DMS153 treated with DMSO at 0.1 percent for 48 hours (cell line): ENCODE measurements around the gene ACMSD.
"Not testable (repeated sequence)": the region's sequence is repeated elsewhere in the genome, so short reads cannot be mapped to it uniquely, and the experiment has no call there.

ENCODE experiments used
- DNase-seq: peaks from one replicate; lab custom pipeline; 2025; ENCODE audit not compliant: unreplicated experiment; lab: John Stamatoyannopoulos, UW

ACMSD gene

DNA sequence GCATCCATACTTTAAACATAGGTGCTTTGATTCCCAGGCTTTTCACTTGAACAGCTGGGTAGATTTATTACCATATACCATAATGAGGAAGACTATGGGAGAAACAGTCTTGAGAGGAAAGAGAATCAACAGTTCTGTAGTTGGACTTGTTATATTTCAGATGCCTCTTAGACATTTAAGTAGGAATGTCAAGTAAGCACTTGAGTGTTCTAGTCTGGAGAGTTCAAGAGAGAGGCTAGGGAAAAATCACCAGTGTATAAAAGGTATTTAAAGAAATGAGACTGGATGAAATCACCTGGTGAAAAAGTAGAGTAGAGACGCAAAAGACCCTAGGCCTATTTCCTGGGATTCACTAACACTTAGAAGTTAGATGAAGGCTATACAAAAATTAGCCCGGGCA is 66.8 kb downstream of the ACMSD start:
- no peak for DNase-seq

GRCh38 chr2:134906726-134907125 is 68.3 kb downstream of the ACMSD start:
- no peak for DNase-seq

DNA sequence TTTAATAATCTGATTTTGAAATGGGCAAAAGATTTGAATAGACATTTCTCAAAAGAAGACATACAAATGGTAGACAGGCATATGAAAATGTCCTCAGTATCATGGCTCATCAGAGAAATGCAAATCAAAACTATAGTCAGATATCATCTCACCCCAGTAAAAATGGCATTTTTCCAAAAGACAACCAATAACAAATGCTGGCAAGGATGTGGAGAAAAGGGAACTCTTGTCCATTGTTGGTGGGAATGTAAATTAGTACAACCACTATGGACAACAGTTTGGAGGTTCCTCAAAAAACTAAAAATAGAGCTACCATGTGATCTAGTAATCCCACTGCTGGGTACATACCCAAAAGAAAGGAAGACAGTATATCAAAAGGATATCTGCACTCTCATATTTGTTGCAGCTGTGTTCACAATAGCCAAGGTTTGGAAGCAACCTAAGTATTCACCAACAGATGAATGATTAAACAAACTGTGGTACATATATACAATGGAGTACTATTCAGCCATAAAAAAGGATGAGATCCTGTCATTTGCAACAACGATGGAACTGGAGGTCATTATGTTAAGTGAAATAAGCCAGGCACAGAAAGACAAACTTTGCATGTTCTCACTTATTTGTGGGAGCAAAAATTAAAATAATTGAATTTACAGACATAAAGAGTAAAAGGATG is 69.2 kb downstream of the ACMSD start:
- DNase-seq = not testable (repeated sequence)

DNA sequence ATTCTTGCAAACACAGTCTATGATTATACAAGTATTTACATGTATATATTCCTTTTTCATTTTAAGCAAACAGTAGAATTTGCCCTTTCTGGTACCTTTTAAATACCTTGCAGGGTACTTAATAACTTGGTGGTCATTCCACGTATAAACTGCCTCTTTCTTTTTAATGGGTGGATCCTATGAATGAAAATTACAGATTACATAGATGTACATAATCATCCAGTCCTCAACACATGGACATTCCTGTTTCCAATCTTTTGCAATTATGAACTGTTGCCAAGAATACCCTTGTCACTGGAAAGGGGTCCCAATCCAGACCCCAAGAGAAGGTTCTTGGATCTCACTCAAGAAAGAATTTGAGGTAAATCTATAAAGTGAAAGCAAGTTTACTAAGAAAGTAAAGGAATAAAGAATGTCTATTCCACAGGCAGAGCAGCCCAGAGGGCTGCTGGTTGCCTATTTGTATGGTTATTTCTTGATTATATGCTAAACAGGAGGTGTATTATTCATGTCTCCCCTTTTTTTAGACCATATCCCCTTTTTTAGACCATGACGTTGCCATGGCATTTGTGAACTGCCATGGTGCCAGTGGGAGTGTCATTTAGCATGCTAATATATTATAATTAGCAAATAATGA is 72.5 kb downstream of the ACMSD start:
- DNase-seq = no peak

DNA sequence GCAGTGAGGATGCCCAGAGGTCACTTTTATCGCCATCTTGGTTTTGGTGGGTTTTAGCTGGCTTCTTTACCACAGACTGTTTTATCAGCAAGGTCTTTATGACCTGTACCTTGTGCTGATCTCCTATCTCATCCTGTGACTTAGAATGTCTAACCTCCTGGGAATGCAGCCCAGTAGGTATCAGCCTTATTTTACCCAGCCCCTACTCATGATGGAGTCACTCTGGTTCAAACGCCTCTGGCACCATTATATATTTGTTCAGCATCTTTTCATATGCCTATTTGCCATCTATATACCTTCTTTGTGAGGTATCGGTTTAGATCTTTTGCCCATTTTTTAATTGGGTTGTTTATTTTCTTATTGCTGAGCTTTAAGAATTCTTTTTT is 73.0 kb downstream of the ACMSD start:
- no peak for DNase-seq

DNA sequence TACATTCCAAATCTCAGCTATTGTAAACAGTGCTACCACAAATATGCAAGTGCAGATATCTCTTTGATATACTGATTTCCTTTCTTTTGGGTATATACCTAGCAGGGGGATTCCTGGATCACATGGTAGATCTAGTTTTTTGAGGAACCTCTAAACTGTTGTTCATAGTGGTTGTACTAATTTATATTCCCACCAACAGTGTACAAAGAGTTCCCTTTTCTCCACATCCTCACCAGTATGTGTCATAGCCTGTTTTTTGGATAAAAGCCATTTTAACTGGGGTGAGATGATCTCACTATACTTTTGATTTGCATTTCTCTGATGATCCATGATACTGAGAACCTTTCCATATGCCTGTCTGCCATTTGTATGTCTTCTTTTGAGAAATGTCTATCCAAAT is 73.9 kb downstream of the ACMSD start:
- DNase-seq = no peak

- DNase-seq = no peak
Observed at GRCh38 chr2:134917360-134917865, 79.0 kb downstream of the ACMSD start.

DNA sequence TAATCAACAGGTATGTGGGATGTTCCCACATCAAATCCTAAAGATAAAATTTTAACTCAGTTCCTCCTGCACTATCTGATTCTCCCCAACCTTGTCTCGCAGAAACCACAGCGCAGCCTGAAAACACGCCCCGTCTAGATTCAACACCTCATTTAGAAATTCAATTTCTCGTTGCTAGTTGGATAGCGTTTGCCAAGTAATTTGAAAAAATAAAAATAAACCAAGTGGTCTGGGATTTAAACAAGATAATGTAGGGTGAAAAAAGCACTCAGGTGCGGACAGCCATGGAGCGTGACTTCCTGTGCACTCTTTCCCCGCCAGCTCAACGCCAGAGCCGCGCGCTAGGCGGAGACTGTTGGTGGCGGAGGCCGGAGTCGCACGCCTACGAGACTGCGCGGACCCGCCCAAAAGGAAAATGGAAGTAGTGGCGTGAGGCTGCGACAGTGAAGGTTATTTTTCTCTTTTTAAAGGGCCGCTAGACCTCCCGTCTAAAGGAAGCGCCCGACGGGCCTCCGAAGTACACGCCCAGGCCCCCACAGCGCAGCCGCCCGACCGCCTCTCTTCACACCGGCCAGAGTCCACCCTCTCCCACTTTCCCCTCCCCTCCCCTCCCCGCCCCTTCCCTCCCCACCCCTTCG is 79.6 kb downstream of the ACMSD start:
- DNase-seq = peak; percentile 94

- peak; percentile 95 for DNase-seq
Observed at GRCh38 chr2:134918526-134919340, 80.3 kb downstream of the ACMSD start, which contains the start of gene CCNT2. CCNT2 (plus strand) TSS chr2:134918822; CDS start chr2:134918855, 33 bp downstream.

DNA sequence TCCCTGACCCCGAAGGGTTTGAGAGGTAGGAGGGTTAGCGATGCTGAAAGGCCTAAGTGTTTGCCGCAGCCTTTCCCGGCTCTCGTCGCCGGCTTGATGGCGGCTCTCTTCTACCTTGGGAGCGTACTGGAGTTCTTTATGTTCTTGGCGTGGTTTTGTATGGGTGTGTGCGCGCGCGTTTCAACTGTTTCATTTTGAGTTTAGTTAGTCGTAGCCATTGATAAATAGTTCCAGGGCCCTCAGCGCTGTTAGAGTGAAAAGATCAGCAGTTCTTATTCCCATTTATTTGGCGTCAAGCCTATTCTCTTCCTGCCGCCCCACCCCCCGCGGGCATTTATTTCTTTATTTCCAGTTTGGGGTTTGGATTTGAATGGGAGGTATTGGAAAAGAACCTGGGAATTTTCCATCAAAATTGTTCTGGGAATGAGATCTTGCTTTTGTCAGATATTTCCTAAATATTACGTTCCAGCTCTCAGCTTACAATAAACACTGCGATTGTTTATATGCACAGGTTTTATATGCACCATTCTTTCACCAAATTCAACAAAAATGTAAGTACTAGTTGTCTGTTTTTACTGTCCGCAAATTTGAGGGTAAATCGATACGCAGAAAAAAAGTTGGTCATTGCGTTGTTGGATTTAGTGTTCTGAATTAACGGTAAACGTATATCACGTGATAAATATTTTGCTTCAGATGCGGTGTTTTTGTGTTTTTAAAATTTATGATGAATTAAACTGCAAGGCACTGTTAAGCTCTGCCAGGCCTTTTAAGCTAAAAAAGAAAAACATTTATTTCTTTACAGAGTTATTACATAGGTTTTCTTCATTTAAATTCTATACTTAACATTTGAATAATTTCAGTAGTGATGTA is 81.2 kb downstream of the ACMSD start:
- no peak for DNase-seq

- DNase-seq = no peak
Observed at GRCh38 chr2:134924912-134925311, 86.5 kb downstream of the ACMSD start.

- DNase-seq = no peak
Observed at GRCh38 chr2:134926231-134926931, 88.0 kb downstream of the ACMSD start.

GRCh38 chr2:134927195-134927594 is 88.8 kb downstream of the ACMSD start:
- no peak for DNase-seq

DNA sequence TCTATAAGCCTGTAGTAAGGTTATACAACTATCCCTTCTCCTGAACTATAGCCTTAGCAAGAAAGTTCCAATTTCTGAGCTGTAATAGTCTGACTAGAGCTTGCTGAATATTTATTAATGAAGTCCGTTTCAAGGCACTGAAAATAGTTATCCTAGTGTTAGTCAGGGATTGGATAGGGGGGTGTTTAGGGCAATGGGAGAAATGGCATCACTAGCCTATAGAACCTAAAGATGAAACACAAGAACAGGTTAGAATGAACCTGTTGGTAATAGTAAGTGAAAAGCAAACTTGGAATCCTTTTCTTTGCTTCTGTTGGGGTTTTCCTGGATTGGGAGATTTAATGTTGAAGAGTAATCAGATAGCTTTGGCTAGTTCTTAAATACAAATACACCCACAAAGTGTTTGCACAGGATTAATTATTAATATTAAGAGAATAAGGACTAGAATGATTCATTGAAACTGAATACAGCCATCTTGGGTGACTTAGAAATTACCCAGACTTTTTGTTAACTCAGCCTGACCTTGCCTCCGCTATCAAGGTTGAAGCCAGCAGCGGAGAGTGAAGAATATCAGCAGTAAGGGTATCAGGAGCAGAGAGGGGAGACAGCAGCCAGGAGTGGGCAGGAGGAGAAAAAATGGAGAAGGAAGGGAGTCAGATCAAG is 94.6 kb downstream of the ACMSD start:
- DNase-seq = no peak

- no peak for DNase-seq
Observed at GRCh38 chr2:134933732-134934131, 95.3 kb downstream of the ACMSD start.

- no peak for DNase-seq
Observed at GRCh38 chr2:134934150-134934549, 95.7 kb downstream of the ACMSD start.

DNA sequence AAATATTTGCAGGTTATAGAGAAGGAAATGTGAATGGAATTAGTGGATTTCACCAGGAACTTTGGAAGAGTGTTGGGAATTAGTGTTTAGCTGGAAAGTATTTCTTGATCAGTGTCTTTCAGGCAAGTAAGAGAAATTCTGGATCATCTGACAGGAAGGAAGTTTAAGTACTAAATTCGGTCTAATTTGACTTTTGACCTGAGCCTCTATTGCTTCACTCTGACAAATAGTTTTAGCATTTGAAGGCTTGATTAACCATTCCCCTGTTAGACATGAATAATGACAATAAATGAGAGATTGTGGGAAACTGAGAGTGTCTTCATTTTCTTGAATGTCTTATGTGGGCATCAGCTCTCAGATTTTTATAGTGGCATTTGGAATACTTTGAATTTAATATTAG is 96.2 kb downstream of the ACMSD start:
- no peak for DNase-seq

DNA sequence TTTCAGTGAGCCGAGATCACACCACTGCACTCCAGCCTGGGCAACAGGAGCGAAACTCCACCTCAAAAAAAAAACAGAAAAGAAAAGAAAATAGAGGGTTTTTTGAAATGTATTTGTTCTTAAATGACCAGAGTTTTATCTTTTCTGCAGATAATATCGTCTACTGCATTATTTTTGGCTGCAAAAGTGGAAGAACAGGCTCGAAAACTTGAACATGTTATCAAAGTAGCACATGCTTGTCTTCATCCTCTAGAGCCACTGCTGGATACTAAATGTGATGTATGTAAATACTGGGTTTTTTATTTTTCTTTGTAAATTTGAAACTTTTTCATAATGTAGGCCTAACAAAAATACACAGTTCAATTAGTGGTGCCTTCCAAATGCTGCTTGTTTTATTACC is 98.3 kb downstream of the ACMSD start:
- DNase-seq = no peak

GRCh38 chr2:134943540-134943939 is 105.1 kb downstream of the ACMSD start:
- no peak for DNase-seq
